ENCODE results near the gene ZNF343.

DNA sequence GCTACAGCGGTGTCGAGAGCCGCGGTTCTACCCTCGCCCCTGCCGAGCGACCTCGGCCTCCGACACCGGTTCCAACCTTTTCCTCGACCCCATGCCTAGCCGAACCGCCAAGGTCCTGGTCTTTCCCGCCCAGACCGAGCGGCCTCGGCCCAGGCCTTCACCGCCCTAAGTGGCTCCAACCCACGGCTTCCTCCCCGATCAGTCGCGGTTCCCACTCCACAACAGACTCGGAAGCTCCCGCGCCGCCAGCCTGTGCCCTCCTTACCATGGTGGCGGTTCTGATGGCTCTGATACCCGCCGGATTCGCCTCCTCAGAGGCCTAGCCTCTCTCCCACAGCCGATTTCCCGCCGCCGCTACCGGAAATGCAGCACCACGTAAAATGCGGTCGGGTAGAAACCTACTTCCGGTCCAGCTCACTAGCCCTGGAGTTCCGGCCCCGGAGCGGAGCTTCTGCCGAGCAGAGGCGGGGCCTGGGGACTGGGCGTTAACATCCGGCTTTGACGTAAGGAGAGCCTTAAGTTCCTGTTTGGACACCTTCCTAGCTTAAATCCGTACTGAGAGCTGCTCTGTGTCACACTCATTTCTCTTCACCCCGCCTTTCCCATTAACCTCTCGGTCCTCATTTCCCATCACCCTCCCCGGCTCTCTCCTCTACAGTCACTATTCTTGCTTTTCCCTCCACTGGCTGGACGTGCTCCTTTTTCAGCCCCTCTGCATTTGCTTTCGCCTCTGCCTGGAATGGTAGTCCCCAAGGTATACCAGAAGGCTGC is 38.1 kb downstream of the ZNF343 start, which contains the start of gene SNRPB:
- TF ChIP-seq, protein P1, sequence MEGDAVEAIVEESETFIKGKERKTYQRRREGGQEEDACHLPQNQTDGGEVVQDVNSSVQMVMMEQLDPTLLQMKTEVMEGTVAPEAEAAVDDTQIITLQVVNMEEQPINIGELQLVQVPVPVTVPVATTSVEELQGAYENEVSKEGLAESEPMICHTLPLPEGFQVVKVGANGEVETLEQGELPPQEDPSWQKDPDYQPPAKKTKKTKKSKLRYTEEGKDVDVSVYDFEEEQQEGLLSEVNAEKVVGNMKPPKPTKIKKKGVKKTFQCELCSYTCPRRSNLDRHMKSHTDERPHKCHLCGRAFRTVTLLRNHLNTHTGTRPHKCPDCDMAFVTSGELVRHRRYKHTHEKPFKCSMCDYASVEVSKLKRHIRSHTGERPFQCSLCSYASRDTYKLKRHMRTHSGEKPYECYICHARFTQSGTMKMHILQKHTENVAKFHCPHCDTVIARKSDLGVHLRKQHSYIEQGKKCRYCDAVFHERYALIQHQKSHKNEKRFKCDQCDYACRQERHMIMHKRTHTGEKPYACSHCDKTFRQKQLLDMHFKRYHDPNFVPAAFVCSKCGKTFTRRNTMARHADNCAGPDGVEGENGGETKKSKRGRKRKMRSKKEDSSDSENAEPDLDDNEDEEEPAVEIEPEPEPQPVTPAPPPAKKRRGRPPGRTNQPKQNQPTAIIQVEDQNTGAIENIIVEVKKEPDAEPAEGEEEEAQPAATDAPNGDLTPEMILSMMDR (IDR thresholded peaks at IDR 0.05) = no peak
- TF ChIP-seq EZH2 (IDR thresholded peaks at IDR 0.05; ENCODE audit: borderline replicate concordance, insufficient read depth, low read depth, low read length, poor library complexity, severe bottlenecking) = no peak
